ENCODE results near the gene GTF3C5.
"Not testable (repeated sequence)": the region's sequence is repeated elsewhere in the genome, so short reads cannot be mapped to it uniquely, and the experiment has no call there.

The GTF3C5 gene

GRCh38 chr9:133059623-133060022 lies 28.8 kb downstream of the GTF3C5 start:
- no peak for TF ChIP-seq SIN3A (IDR thresholded peaks at IDR 0.05; ENCODE audit: borderline replicate concordance, insufficient read depth, low read length)
- TF ChIP-seq POLR2AphosphoS5 (IDR thresholded peaks at IDR 0.05; ENCODE audit: low read depth, low read length) = no peak
- TF ChIP-seq TAF1 (IDR thresholded peaks at IDR 0.05; ENCODE audit: borderline replicate concordance, insufficient read depth, low read length) = no peak
- no peak for TF ChIP-seq REST (IDR thresholded peaks at IDR 0.05; ENCODE audit: insufficient read depth in 1 of 2, low read depth in 2 of 2, low read length in 2 of 2)
- no peak for TF ChIP-seq FOXP2 (optimal IDR thresholded peaks at IDR 0.05; ENCODE audit: borderline replicate concordance, extremely low read depth, extremely low read length, insufficient read depth)

- TF ChIP-seq POLR2AphosphoS5 (IDR thresholded peaks at IDR 0.05; ENCODE audit: low read depth, low read length) (no peak), FOXP2 (optimal IDR thresholded peaks at IDR 0.05; ENCODE audit: borderline replicate concordance, extremely low read depth, extremely low read length, insufficient read depth) (no peak), REST (IDR thresholded peaks at IDR 0.05; ENCODE audit: insufficient read depth in 1 of 2, low read depth in 2 of 2, low read length in 2 of 2) (no peak), SIN3A (IDR thresholded peaks at IDR 0.05; ENCODE audit: borderline replicate concordance, insufficient read depth, low read length) (no peak), TAF1 (IDR thresholded peaks at IDR 0.05; ENCODE audit: borderline replicate concordance, insufficient read depth, low read length) (no peak)
Measured at GRCh38 chr9:133060417-133060841, 29.6 kb downstream of the GTF3C5 start.

GRCh38 chr9:133061764-133062145 lies 31.0 kb downstream of the GTF3C5 start, which contains the start of gene CEL:
CEL (plus strand) TSS chr9:133061981; CDS start chr9:133062003, 22 bp downstream.
- not testable (repeated sequence) for TF ChIP-seq TAF1 (IDR thresholded peaks at IDR 0.05; ENCODE audit: borderline replicate concordance, insufficient read depth, low read length); SIN3A (IDR thresholded peaks at IDR 0.05; ENCODE audit: borderline replicate concordance, insufficient read depth, low read length); FOXP2 (optimal IDR thresholded peaks at IDR 0.05; ENCODE audit: borderline replicate concordance, extremely low read depth, extremely low read length, insufficient read depth)

- TF ChIP-seq REST (IDR thresholded peaks at IDR 0.05; ENCODE audit: insufficient read depth in 1 of 2, low read depth in 2 of 2, low read length in 2 of 2) (no peak), TAF1 (IDR thresholded peaks at IDR 0.05; ENCODE audit: borderline replicate concordance, insufficient read depth, low read length) (no peak), FOXP2 (optimal IDR thresholded peaks at IDR 0.05; ENCODE audit: borderline replicate concordance, extremely low read depth, extremely low read length, insufficient read depth) (no peak), POLR2AphosphoS5 (IDR thresholded peaks at IDR 0.05; ENCODE audit: low read depth, low read length) (no peak), SIN3A (IDR thresholded peaks at IDR 0.05; ENCODE audit: borderline replicate concordance, insufficient read depth, low read length) (no peak)
Measured at GRCh38 chr9:133063159-133063499, 32.3 kb downstream of the GTF3C5 start.

- TF ChIP-seq TAF1 (IDR thresholded peaks at IDR 0.05; ENCODE audit: borderline replicate concordance, insufficient read depth, low read length) (no peak), REST (IDR thresholded peaks at IDR 0.05; ENCODE audit: insufficient read depth in 1 of 2, low read depth in 2 of 2, low read length in 2 of 2) (no peak), POLR2AphosphoS5 (IDR thresholded peaks at IDR 0.05; ENCODE audit: low read depth, low read length) (no peak), SIN3A (IDR thresholded peaks at IDR 0.05; ENCODE audit: borderline replicate concordance, insufficient read depth, low read length) (no peak), FOXP2 (optimal IDR thresholded peaks at IDR 0.05; ENCODE audit: borderline replicate concordance, extremely low read depth, extremely low read length, insufficient read depth) (no peak)
Measured at GRCh38 chr9:133063500-133064231, 32.9 kb downstream of the GTF3C5 start.

Data from PFSK-1 (cell line).